ENCODE data around the gene RS1.

Gene RS1

GRCh38 chrX:18672008-18672407, at the start of gene RS1:
Gene RS1 (minus strand): TSS chrX:18672108. CDS start chrX:18672068, 40 bp downstream.
- DNase-seq (ENCODE audit: low read depth), result no peak

- DNase-seq (ENCODE audit: low read depth), result no peak
Measured at GRCh38 chrX:18719852-18720251, 47.9 kb upstream of the RS1 start.

GRCh38 chrX:18714910-18715309, 43.0 kb upstream of the RS1 start:
- no peak for DNase-seq (ENCODE audit: low read depth)

- DNase-seq (ENCODE audit: low read depth), result no peak
Measured at GRCh38 chrX:18709833-18710232, 37.9 kb upstream of the RS1 start.

GRCh38 chrX:18707426-18708049, 35.6 kb upstream of the RS1 start, which contains the start of gene PPEF1:
Gene PPEF1 (plus strand): TSS chrX:18707645. CDS start chrX:18707781, 136 bp downstream.
- DNase-seq (ENCODE audit: low read depth), result no peak

GRCh38 chrX:18702362-18703195, 30.7 kb upstream of the RS1 start:
- no peak for DNase-seq (ENCODE audit: low read depth)

GRCh38 chrX:18701621-18702361, 29.9 kb upstream of the RS1 start:
- no peak for DNase-seq (ENCODE audit: low read depth)

GRCh38 chrX:18698737-18699650, 27.1 kb upstream of the RS1 start:
- no peak for DNase-seq (ENCODE audit: low read depth)

- DNase-seq (ENCODE audit: low read depth), result no peak
Measured at GRCh38 chrX:18696653-18697052, 24.7 kb upstream of the RS1 start.

- no peak for DNase-seq (ENCODE audit: low read depth)
Measured at GRCh38 chrX:18692541-18692940, 20.6 kb upstream of the RS1 start.

- no peak for DNase-seq (ENCODE audit: low read depth)
Measured at GRCh38 chrX:18691431-18691830, 19.5 kb upstream of the RS1 start.

- no peak for DNase-seq (ENCODE audit: low read depth)
Measured at GRCh38 chrX:18687856-18688495, 16.1 kb upstream of the RS1 start.

GRCh38 chrX:18682979-18683387, 11.1 kb upstream of the RS1 start:
- DNase-seq (ENCODE audit: low read depth), result no peak

GRCh38 chrX:18681996-18682395, 10.1 kb upstream of the RS1 start:
- DNase-seq (ENCODE audit: low read depth), result no peak

GRCh38 chrX:18677161-18677869, 5.4 kb upstream of the RS1 start:
- DNase-seq (ENCODE audit: low read depth), result no peak

GRCh38 chrX:18676470-18676869, 4.6 kb upstream of the RS1 start:
- DNase-seq (ENCODE audit: low read depth), result no peak

- DNase-seq (ENCODE audit: low read depth), result no peak
Measured at GRCh38 chrX:18676050-18676449, 4.1 kb upstream of the RS1 start.

GRCh38 chrX:18674788-18675735, 3.2 kb upstream of the RS1 start:
- DNase-seq (ENCODE audit: low read depth), result peak; percentile 65

- peak; percentile 5 for DNase-seq (ENCODE audit: low read depth)
Measured at GRCh38 chrX:18674417-18674787, 2.5 kb upstream of the RS1 start.
